Osteocyte (in vitro differentiated cells): ENCODE results near the gene FARS2. TPM values are rescaled to one million over a fixed set of nuclear protein-coding genes. Genes with fewer than 3 reads are reported as not detected.

Source experiments
- DNase-seq: peaks from one replicate; pipeline ENCODE4 v3.0.0; 2021; ENCODE audit warnings: mixed read lengths; ENCODE audit not compliant: unreplicated experiment; ENCODE audit errors: extremely low spot score
- H3K27ac Mint-ChIP-seq: one replicate; pipeline ENCODE4 v1.8.0; 2021; ENCODE audit warnings: mild to moderate bottlenecking, mixed read lengths; ENCODE audit not compliant: unreplicated experiment
- H3K27me3 Mint-ChIP-seq: one replicate; pipeline ENCODE4 v1.8.0; 2021; ENCODE audit warnings: mixed read lengths; ENCODE audit not compliant: unreplicated experiment
- H3K36me3 Mint-ChIP-seq: one replicate; pipeline ENCODE4 v1.8.0; 2021; ENCODE audit warnings: mixed read lengths; ENCODE audit not compliant: unreplicated experiment
- H3K4me1 Mint-ChIP-seq: one replicate; pipeline ENCODE4 v1.8.0; 2021; ENCODE audit warnings: mixed read lengths; ENCODE audit not compliant: unreplicated experiment
- H3K4me3 Mint-ChIP-seq: one replicate; pipeline ENCODE4 v1.8.0; 2021; ENCODE audit warnings: mild to moderate bottlenecking, moderate library complexity, mixed read lengths; ENCODE audit not compliant: unreplicated experiment
- H3K9me3 Mint-ChIP-seq: one replicate; pipeline ENCODE4 v1.8.0; 2021; ENCODE audit warnings: mixed read lengths; ENCODE audit not compliant: unreplicated experiment
- CTCF ChIP-seq: fragments of 200-600 bp; sonication (generic); IDR thresholded peaks from 2 replicates; pipeline ENCODE4 v1.5.0; 2021; ENCODE audit warnings: antibody characterized with exemption, mild to moderate bottlenecking, moderate library complexity
- total RNA-seq: library from RNA; stranded (reverse); gene quantifications from 2 replicates; pipeline ENCODE4 v1.2.1, GENCODE V29; 2021

The FARS2 gene
- total RNA-seq, 1 donor from 2014 or later: 17.4 TPM

GRCh38 chr6:5724911-5725310 lies 463.6 kb downstream of the FARS2 start:
- H3K4me3 Mint-ChIP-seq: no peak overlapping the region
- no peak for DNase-seq
- peak overlapping the region; percentile 72 for H3K27ac Mint-ChIP-seq

GRCh38 chr6:5726976-5727718 lies 465.8 kb downstream of the FARS2 start:
- Mint-ChIP-seq H3K27me3 (no peaks in the 10 kb centered on the region), H3K27ac (no peak overlapping the region), H3K4me1 (peaks cover 40% of the 10 kb centered on the region), H3K9me3 (no peaks in the 10 kb centered on the region), H3K36me3 (no peaks in the 10 kb centered on the region), H3K4me3 (no peak overlapping the region)
- TF ChIP-seq CTCF: no peak
- no peak for DNase-seq

More at GRCh38 chr6:5724911-5725310, 463.6 kb downstream of the FARS2 start:
- H3K36me3 Mint-ChIP-seq: no peaks in the 10 kb centered on the region
- TF ChIP-seq CTCF: no peak
- no peaks in the 10 kb centered on the region for H3K27me3 Mint-ChIP-seq
- H3K4me1 Mint-ChIP-seq: peaks cover 35% of the 10 kb centered on the region
- no peaks in the 10 kb centered on the region for H3K9me3 Mint-ChIP-seq

- no peaks in the 10 kb centered on the region for H3K27me3 Mint-ChIP-seq
- no peak for DNase-seq
- H3K36me3 Mint-ChIP-seq: no peaks in the 10 kb centered on the region
- no peak for TF ChIP-seq CTCF
- H3K4me1 Mint-ChIP-seq: peaks cover 27% of the 10 kb centered on the region
- H3K27ac Mint-ChIP-seq: no peak overlapping the region
- no peak overlapping the region for H3K4me3 Mint-ChIP-seq
- no peaks in the 10 kb centered on the region for H3K9me3 Mint-ChIP-seq
Observed at GRCh38 chr6:5728351-5729079, 467.2 kb downstream of the FARS2 start.

- H3K27me3 Mint-ChIP-seq: no peaks in the 10 kb centered on the region
- peaks cover 22% of the 10 kb centered on the region for H3K4me1 Mint-ChIP-seq
Observed at GRCh38 chr6:5729080-5729434, 467.7 kb downstream of the FARS2 start.

More at GRCh38 chr6:5729080-5729434, 467.7 kb downstream of the FARS2 start:
- Mint-ChIP-seq H3K36me3 (no peaks in the 10 kb centered on the region), H3K27ac (no peak overlapping the region), H3K9me3 (no peaks in the 10 kb centered on the region), H3K4me3 (no peak overlapping the region)
- TF ChIP-seq CTCF: no peak
- DNase-seq: no peak
